Peyer's patch (tissue), 4 donors: ENCODE data around the gene SLC7A7. TPM values are rescaled to one million over a fixed set of nuclear protein-coding genes. Genes with fewer than 3 reads are reported as not detected.
A peak's percentile ranks its signal among the peaks of the same experiment; 100 is the strongest.

Experiments
- DNase-seq, 3 donors: peaks; one replicate each; pipeline ENCODE4 v3.0.0-alpha.2; 2017 to 2019
- H3K27ac ChIP-seq, 4 donors: fragments of 200-600 bp; sonication (generic); one replicate each; pipeline ENCODE4 v1.5.1; 2016 to 2019
- H3K27me3 ChIP-seq, 2 donors: fragments of 200-600 bp; sonication (generic); one replicate each; pipeline ENCODE4 v1.5.1; 2019
- H3K36me3 ChIP-seq, 3 donors: fragments of 200-600 bp; sonication (generic); one replicate each; pipeline ENCODE4 v1.5.1; 2016 to 2019
- H3K4me1 ChIP-seq, 4 donors: fragments of 200-600 bp; sonication (generic); one replicate each; pipeline ENCODE4 v1.5.1; 2016 to 2019
- H3K4me3 ChIP-seq, 4 donors: fragments of 200-600 bp; sonication (generic); 1 replicate in 3 of 4; 2 replicates in 1 of 4; pipeline ENCODE4 v1.5.1; 2016 to 2019; ENCODE audit warnings: mild to moderate bottlenecking in 1 of 4
- H3K9me3 ChIP-seq, 4 donors: fragments of 200-600 bp; sonication (generic); one replicate each; pipeline ENCODE4 v1.5.1; 2016 to 2019; ENCODE audit warnings: mild to moderate bottlenecking in 1 of 4
- CTCF ChIP-seq, 6 experiments: fragments of 450-650 bp in 4 of 6; fragments of 200-600 bp in 2 of 6; sonication (generic) in 1 of 6; IDR thresholded peaks; one replicate each; pipeline ENCODE4 v1.5.1; 2017 to 2019; ENCODE audit warnings: antibody characterized with exemption in 6 of 6, mild to moderate bottlenecking in 3 of 6, moderate library complexity in 1 of 6
- POLR2A ChIP-seq, 2 donors: fragments of 450-650 bp; IDR thresholded peaks; one replicate each; pipeline ENCODE4 v1.5.1; 2017; ENCODE audit warnings: antibody characterized with exemption in 2 of 2, mild to moderate bottlenecking in 2 of 2, moderate library complexity in 2 of 2
- total RNA-seq, 4 donors: library from RNA; depleted of rRNA; stranded (reverse); fragments of >200 nt; gene quantifications; one replicate each; pipeline ENCODE4 v1.1.0, GENCODE V29; 2016

The SLC7A7 gene
- total RNA-seq, 4 donors from 2014 or later = 30.5 to 787 (median 367) TPM

DNA sequence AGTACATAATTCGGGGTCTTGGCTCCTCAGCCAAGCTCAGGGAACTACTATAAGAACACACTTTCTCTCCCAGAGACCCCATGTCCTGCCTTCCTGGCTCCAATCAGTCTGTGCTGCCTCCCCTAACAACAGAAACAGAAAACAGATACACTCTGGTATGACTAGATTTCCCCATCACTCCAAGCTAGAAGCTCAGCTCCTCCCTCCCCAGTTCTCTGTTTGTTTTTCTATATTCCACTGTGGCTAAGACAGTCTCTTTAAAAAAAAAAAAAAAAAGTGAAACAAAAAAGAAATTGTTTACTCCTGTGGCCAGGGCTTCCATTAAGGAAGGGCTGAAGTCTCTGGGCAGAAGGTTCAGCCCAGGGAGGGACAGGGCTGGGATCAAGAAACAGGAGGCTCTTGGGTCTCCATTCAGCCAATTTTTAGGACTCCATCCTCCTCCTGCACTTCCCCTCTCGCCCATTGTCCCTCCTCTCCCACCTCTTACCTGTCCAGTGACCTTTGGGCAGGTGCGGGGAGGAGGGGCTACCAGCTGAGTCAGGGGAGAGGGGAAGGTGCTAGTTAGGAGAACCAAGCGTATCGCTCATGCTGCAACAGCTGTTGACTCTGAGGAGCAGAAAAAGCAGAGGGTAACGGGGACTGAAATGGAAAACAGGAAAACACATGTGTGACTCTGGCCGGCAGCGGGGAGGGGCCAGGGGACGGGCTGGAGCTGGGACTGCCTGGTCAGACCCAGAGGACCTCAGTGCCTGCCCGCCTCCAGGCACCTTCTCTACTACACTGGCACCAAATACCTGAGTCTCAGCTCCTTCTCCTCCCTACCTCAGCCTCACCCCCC, 4.1 kb upstream of the SLC7A7 start:
- TF ChIP-seq POLR2A (IDR thresholded peaks at IDR 0.05) (no peak), CTCF (IDR thresholded peaks at IDR 0.05) (no peak)
- Histone ChIP-seq H3K27me3 (no peaks in the 10 kb centered on the region), H3K4me3 (peak overlapping the region in 3 of 4 donors; percentile 9 to 30 (median 26)), H3K36me3 (no peaks in the 10 kb centered on the region), H3K4me1 (peaks cover 0 to 84% (median 1%) of the 10 kb centered on the region in 4 donors), H3K9me3 (no peaks in the 10 kb centered on the region), H3K27ac (peak overlapping the region; percentile 58 to 97 (median 84))
- peak; percentile 49 to 72 (median 71) for DNase-seq

GRCh38 chr14:22814373-22814772, 862 bp downstream of the SLC7A7 start:
- H3K36me3 ChIP-seq = peaks cover 0 to 6% (median 0%) of the 10 kb centered on the region in 3 donors
- peak overlapping the region; percentile 21 to 83 (median 62) for H3K27ac ChIP-seq
- H3K4me3 ChIP-seq = peak overlapping the region in 3 of 4 donors; percentile 17 to 38 (median 37)

GRCh38 chr14:22813145-22813544, 2.1 kb downstream of the SLC7A7 start:
- TF ChIP-seq CTCF (IDR thresholded peaks at IDR 0.05) (no peak), POLR2A (IDR thresholded peaks at IDR 0.05) (no peak)
- no peaks in the 10 kb centered on the region for H3K9me3 ChIP-seq
- H3K36me3 ChIP-seq = peaks cover 0 to 6% (median 0%) of the 10 kb centered on the region in 3 donors
- DNase-seq = no peak
- peak overlapping the region in 2 of 4 donors; percentile 26 to 38 for H3K4me3 ChIP-seq
- no peak overlapping the region for H3K27ac ChIP-seq
- no peaks in the 10 kb centered on the region for H3K27me3 ChIP-seq
- H3K4me1 ChIP-seq = peaks cover 0 to 39% (median 4%) of the 10 kb centered on the region in 4 donors

More at GRCh38 chr14:22814373-22814772, 862 bp downstream of the SLC7A7 start:
- no peak for TF ChIP-seq CTCF (IDR thresholded peaks at IDR 0.05)
- no peak for TF ChIP-seq POLR2A (IDR thresholded peaks at IDR 0.05)
- no peak for DNase-seq
- Histone ChIP-seq H3K27me3 (no peaks in the 10 kb centered on the region), H3K4me1 (peaks cover 0 to 41% (median 4%) of the 10 kb centered on the region in 4 donors), H3K9me3 (no peaks in the 10 kb centered on the region)

GRCh38 chr14:22812744-22813143, 2.5 kb downstream of the SLC7A7 start:
- Histone ChIP-seq H3K4me1 (peaks cover 0 to 39% (median 4%) of the 10 kb centered on the region in 4 donors), H3K4me3 (peak overlapping the region in 2 of 4 donors; percentile 26 to 38), H3K27ac (no peak overlapping the region), H3K36me3 (peaks cover 0 to 6% (median 0%) of the 10 kb centered on the region in 3 donors), H3K9me3 (no peaks in the 10 kb centered on the region), H3K27me3 (no peaks in the 10 kb centered on the region)
- TF ChIP-seq POLR2A (IDR thresholded peaks at IDR 0.05) (no peak), CTCF (IDR thresholded peaks at IDR 0.05) (peak in 1 of 6 experiments; percentile 4)
- DNase-seq = no peak

- no peak for DNase-seq
- H3K4me1 ChIP-seq = peaks cover 0 to 37% (median 4%) of the 10 kb centered on the region in 4 donors
- no peaks in the 10 kb centered on the region for H3K9me3 ChIP-seq
- H3K27ac ChIP-seq = peak overlapping the region in 1 of 4 donors; percentile 46
- peaks cover 0 to 6% (median 0%) of the 10 kb centered on the region in 3 donors for H3K36me3 ChIP-seq
- H3K27me3 ChIP-seq = no peaks in the 10 kb centered on the region
- TF ChIP-seq POLR2A (IDR thresholded peaks at IDR 0.05) = no peak
- no peak for TF ChIP-seq CTCF (IDR thresholded peaks at IDR 0.05)
- peak overlapping the region in 2 of 4 donors; percentile 0 to 38 for H3K4me3 ChIP-seq
Measured at GRCh38 chr14:22811722-22812121, 3.5 kb downstream of the SLC7A7 start.
